ENCODE results near the gene ISY1.
"Not testable (repeated sequence)": the region's sequence is repeated elsewhere in the genome, so short reads cannot be mapped to it uniquely, and the experiment has no call there.

ISY1 gene

GRCh38 chr3:129183569-129184395, 22.9 kb upstream of the ISY1 start, which contains the start of gene CNBP:
Gene CNBP (minus strand): TSS chr3:129183896. CDS start chr3:129171757, 12,139 bp downstream.
- peak; percentile 61 for FAIRE-seq
- peak; percentile 96 for DNase-seq (ENCODE audit: insufficient read length, low spot score)
- TF ChIP-seq POLR2A (IDR thresholded peaks at IDR 0.05; ENCODE audit: low read depth, low read length): peak; percentile 86

GRCh38 chr3:129182390-129183185, 21.7 kb upstream of the ISY1 start:
- DNase-seq (ENCODE audit: insufficient read length, low spot score) (no peak), FAIRE-seq (peak; percentile 30)
- TF ChIP-seq POLR2A (IDR thresholded peaks at IDR 0.05; ENCODE audit: low read depth, low read length): no peak

- TF ChIP-seq POLR2A (IDR thresholded peaks at IDR 0.05; ENCODE audit: low read depth, low read length): no peak
- FAIRE-seq: no peak
- no peak for DNase-seq (ENCODE audit: insufficient read length, low spot score)
Observed at GRCh38 chr3:129181819-129182218, 21.0 kb upstream of the ISY1 start.

GRCh38 chr3:129180461-129180860, 19.6 kb upstream of the ISY1 start:
- DNase-seq (ENCODE audit: insufficient read length, low spot score) (no peak), FAIRE-seq (no peak)
- no peak for TF ChIP-seq POLR2A (IDR thresholded peaks at IDR 0.05; ENCODE audit: low read depth, low read length)

- DNase-seq (ENCODE audit: insufficient read length, low spot score) (no peak), FAIRE-seq (no peak)
- TF ChIP-seq POLR2A (IDR thresholded peaks at IDR 0.05; ENCODE audit: low read depth, low read length): no peak
Observed at GRCh38 chr3:129176051-129176450, 15.2 kb upstream of the ISY1 start.

GRCh38 chr3:129173725-129174124, 12.9 kb upstream of the ISY1 start:
- TF ChIP-seq POLR2A (IDR thresholded peaks at IDR 0.05; ENCODE audit: low read depth, low read length): no peak
- no peak for DNase-seq (ENCODE audit: insufficient read length, low spot score)
- FAIRE-seq: no peak

- FAIRE-seq: no peak
- no peak for TF ChIP-seq POLR2A (IDR thresholded peaks at IDR 0.05; ENCODE audit: low read depth, low read length)
- DNase-seq (ENCODE audit: insufficient read length, low spot score): no peak
Observed at GRCh38 chr3:129173206-129173605, 12.3 kb upstream of the ISY1 start.

GRCh38 chr3:129166579-129167332, 5.9 kb upstream of the ISY1 start:
- FAIRE-seq: no peak
- no peak for TF ChIP-seq POLR2A (IDR thresholded peaks at IDR 0.05; ENCODE audit: low read depth, low read length)
- no peak for DNase-seq (ENCODE audit: insufficient read length, low spot score)

GRCh38 chr3:129165594-129165993, 4.7 kb upstream of the ISY1 start:
- FAIRE-seq; DNase-seq (ENCODE audit: insufficient read length, low spot score): not testable (repeated sequence)

- DNase-seq (ENCODE audit: insufficient read length, low spot score) (no peak), FAIRE-seq (no peak)
- TF ChIP-seq POLR2A (IDR thresholded peaks at IDR 0.05; ENCODE audit: low read depth, low read length): no peak
Observed at GRCh38 chr3:129164500-129164899, 3.6 kb upstream of the ISY1 start.

GRCh38 chr3:129162729-129163579, 2.1 kb upstream of the ISY1 start:
- no peak for TF ChIP-seq POLR2A (IDR thresholded peaks at IDR 0.05; ENCODE audit: low read depth, low read length)
- DNase-seq (ENCODE audit: insufficient read length, low spot score) (peak; percentile 15), FAIRE-seq (no peak)

GRCh38 chr3:129161860-129162271, 1.0 kb upstream of the ISY1 start:
- FAIRE-seq: no peak
- TF ChIP-seq POLR2A (IDR thresholded peaks at IDR 0.05; ENCODE audit: low read depth, low read length): peak; percentile 28; the same call in 1 of the 2 replicates
- DNase-seq (ENCODE audit: insufficient read length, low spot score): peak; percentile 23

GRCh38 chr3:129144786-129145185, 16.1 kb downstream of the ISY1 start:
- TF ChIP-seq POLR2A (IDR thresholded peaks at IDR 0.05; ENCODE audit: low read depth, low read length): no peak
- DNase-seq (ENCODE audit: insufficient read length, low spot score): no peak
- FAIRE-seq: no peak

- FAIRE-seq; DNase-seq (ENCODE audit: insufficient read length, low spot score): not testable (repeated sequence)
Observed at GRCh38 chr3:129141011-129141410, 19.9 kb downstream of the ISY1 start.
